Measurements from ENCODE around the gene PLAAT3.
"Not testable (repeated sequence)": the region's sequence is repeated elsewhere in the genome, so short reads cannot be mapped to it uniquely, and the experiment has no call there.

PLAAT3 gene

GRCh38 chr11:63564784-63565350 is 49.4 kb downstream of the PLAAT3 start:
- DNase-seq = no peak

GRCh38 chr11:63564056-63564774 is 50.0 kb downstream of the PLAAT3 start:
- DNase-seq = no peak

- DNase-seq = no peak
Observed at GRCh38 chr11:63563201-63564055, 50.8 kb downstream of the PLAAT3 start, which contains the start of gene PLAAT2. PLAAT2 (minus strand) TSS chr11:63563379; CDS start chr11:63563324, 55 bp downstream.

GRCh38 chr11:63560506-63561180 is 53.6 kb downstream of the PLAAT3 start:
- no peak for DNase-seq

GRCh38 chr11:63558459-63559157 is 55.6 kb downstream of the PLAAT3 start:
- no peak for DNase-seq

- DNase-seq = no peak
Observed at GRCh38 chr11:63557570-63557969, 56.7 kb downstream of the PLAAT3 start.

GRCh38 chr11:63556404-63557013 is 57.7 kb downstream of the PLAAT3 start:
- no peak for DNase-seq

GRCh38 chr11:63554877-63555223 is 59.4 kb downstream of the PLAAT3 start:
- no peak for DNase-seq

- no peak for DNase-seq
Observed at GRCh38 chr11:63553759-63554158, 60.5 kb downstream of the PLAAT3 start.

GRCh38 chr11:63552921-63553320 is 61.3 kb downstream of the PLAAT3 start:
- DNase-seq = no peak

- DNase-seq = no peak
Observed at GRCh38 chr11:63551889-63552266, 62.4 kb downstream of the PLAAT3 start.

- DNase-seq = no peak
Observed at GRCh38 chr11:63551091-63551888, 62.9 kb downstream of the PLAAT3 start.

GRCh38 chr11:63550156-63550700 is 64.0 kb downstream of the PLAAT3 start:
- not testable (repeated sequence) for DNase-seq

- DNase-seq = no peak
Observed at GRCh38 chr11:63549411-63549810, 64.8 kb downstream of the PLAAT3 start.

- no peak for DNase-seq
Observed at GRCh38 chr11:63548178-63548577, 66.1 kb downstream of the PLAAT3 start.

- DNase-seq = no peak
Observed at GRCh38 chr11:63547061-63547460, 67.2 kb downstream of the PLAAT3 start.

- no peak for DNase-seq
Observed at GRCh38 chr11:63543711-63544110, 70.5 kb downstream of the PLAAT3 start.

GRCh38 chr11:63542506-63542905 is 71.7 kb downstream of the PLAAT3 start:
- not testable (repeated sequence) for DNase-seq

- no peak for DNase-seq
Observed at GRCh38 chr11:63537293-63538101, 76.7 kb downstream of the PLAAT3 start.

- DNase-seq = no peak
Observed at GRCh38 chr11:63536669-63537292, 77.5 kb downstream of the PLAAT3 start, which contains the start of gene PLAAT4. PLAAT4 (plus strand) TSS chr11:63536808; CDS start chr11:63536869, 61 bp downstream.

Measured in activated CD4-positive, CD25-positive, alpha-beta regulatory T cell treated with anti-CD3 and anti-CD28 coated beads, Interleukin-2, amount 50 U/mL, for 72 hours (primary cell).